Activated CD8-positive, alpha-beta memory T cell treated with anti-CD3 and anti-CD28 coated beads for 48 hours (primary cell): Measurements from ENCODE around the gene IFT81.
"Not testable (repeated sequence)": the region's sequence is repeated elsewhere in the genome, so short reads cannot be mapped to it uniquely, and the experiment has no call there.

Source experiments
- DNase-seq, 3 experiments: peaks; one replicate each; pipeline ENCODE4 v3.0.0-alpha.2; 2020; ENCODE audit warnings: low read depth in 2 of 3, low spot score in 2 of 3

Gene IFT81

GRCh38 chr12:110108309-110109036 lies 15.7 kb upstream of the IFT81 start:
- DNase-seq = no peak

GRCh38 chr12:110109037-110109836 lies 14.9 kb upstream of the IFT81 start:
- DNase-seq = no peak

GRCh38 chr12:110109837-110110535 lies 14.2 kb upstream of the IFT81 start:
- DNase-seq = no peak

GRCh38 chr12:110111476-110112334 lies 12.5 kb upstream of the IFT81 start:
- DNase-seq = no peak

GRCh38 chr12:110112335-110112660 lies 11.9 kb upstream of the IFT81 start:
- DNase-seq = no peak

- DNase-seq = no peak
Observed at GRCh38 chr12:110114528-110114937, 9.6 kb upstream of the IFT81 start.

GRCh38 chr12:110115675-110116074 lies 8.5 kb upstream of the IFT81 start:
- DNase-seq = no peak

GRCh38 chr12:110116623-110117022 lies 7.5 kb upstream of the IFT81 start:
- DNase-seq = no peak

GRCh38 chr12:110117210-110117609 lies 6.9 kb upstream of the IFT81 start:
- not testable (repeated sequence) for DNase-seq

- no peak for DNase-seq
Observed at GRCh38 chr12:110117956-110118685, 6.0 kb upstream of the IFT81 start.

- DNase-seq = no peak
Observed at GRCh38 chr12:110122929-110123328, 1.2 kb upstream of the IFT81 start.

GRCh38 chr12:110123919-110124268 lies 263 bp upstream of the IFT81 start:
- no peak for DNase-seq

GRCh38 chr12:110126557-110126956 lies 2.4 kb downstream of the IFT81 start:
- DNase-seq = no peak

- no peak for DNase-seq
Observed at GRCh38 chr12:110134691-110135411, 10.7 kb downstream of the IFT81 start.

- DNase-seq = no peak
Observed at GRCh38 chr12:110135806-110136205, 11.6 kb downstream of the IFT81 start.

GRCh38 chr12:110137786-110138185 lies 13.6 kb downstream of the IFT81 start:
- DNase-seq = no peak

- no peak for DNase-seq
Observed at GRCh38 chr12:110141389-110141788, 17.2 kb downstream of the IFT81 start.

GRCh38 chr12:110146986-110147385 lies 22.8 kb downstream of the IFT81 start:
- no peak for DNase-seq

GRCh38 chr12:110149086-110149660 lies 25.0 kb downstream of the IFT81 start:
- DNase-seq = no peak

- no peak for DNase-seq
Observed at GRCh38 chr12:110156766-110157165, 32.6 kb downstream of the IFT81 start.
